Pons (tissue), 1 donor: ENCODE data around the gene NFYC.

ENCODE experiments used
- DNase-seq: peaks from one replicate; pipeline ENCODE4 v3.0.0-alpha.2; 2016; ENCODE audit warnings: low spot score

The NFYC gene

DNA sequence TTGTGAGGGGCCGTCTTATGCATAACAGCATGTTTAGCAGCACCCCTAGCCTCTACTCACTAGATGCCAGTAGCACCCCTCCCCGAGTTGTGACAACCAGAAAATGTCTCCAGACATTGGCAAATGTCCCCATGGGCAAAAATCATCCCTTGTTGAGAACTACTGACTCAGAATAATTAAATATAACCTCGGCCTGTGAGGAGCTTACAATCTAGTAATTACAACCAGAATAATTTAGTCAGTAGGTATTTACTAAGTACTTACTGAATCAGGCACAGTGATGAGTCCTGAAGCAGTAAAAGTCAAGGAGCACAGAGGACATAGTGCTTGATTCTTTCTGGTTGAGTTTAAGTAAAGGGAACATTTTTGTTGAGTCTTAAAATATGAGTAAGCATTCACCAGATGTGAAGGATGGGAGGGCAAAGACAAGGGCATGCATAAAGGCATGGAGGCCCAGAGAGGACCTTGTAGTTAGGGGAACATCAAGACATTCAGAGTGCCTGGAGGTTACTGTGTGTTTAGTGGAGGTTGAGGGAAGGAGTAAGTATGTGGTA lies 48.0 kb downstream of the NFYC start:
- no peak for DNase-seq

DNA sequence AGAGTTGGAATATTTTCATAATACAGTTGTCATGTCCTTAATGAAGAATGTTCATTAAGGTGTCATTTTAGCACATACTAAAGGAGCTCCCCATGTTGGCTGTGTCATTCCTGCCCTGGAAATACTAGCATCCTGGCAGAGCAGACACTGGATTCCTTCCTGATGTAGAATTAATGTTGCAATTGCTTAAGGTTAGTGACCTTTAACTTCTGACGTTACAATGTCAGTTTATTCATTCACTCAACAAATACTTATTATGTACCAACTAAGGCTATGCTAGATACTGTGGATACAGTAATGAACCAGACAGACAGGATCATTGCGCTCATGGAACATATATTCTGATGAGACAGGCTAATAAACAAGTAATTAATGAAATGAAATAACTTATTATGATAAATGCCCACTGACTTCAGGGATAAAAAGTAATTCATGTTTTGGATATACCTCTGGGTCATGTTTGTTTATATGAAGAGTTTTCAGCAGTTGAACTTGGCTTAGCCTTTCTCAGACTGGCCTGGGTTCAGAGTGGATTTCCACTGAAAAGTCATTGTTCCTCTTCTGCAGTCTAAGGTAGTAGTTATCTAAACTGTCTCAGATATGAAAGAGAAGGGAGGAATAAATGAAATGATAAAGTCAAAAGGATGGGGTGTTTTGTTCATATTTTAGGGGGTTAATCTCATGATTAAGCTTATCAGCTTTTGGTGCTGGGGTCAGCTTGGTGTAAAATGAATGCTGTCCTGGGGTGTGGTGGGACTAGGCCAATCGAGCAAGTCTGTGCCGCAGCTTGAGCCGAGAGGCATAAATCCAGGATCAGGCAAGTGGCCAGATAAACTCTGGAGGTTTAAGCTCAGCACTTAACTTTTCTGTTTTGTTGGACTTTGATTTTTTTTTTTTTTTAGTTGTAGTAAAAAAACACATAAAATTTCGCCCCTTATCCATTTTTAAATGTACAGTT lies 48.8 kb downstream of the NFYC start:
- DNase-seq: no peak

DNA sequence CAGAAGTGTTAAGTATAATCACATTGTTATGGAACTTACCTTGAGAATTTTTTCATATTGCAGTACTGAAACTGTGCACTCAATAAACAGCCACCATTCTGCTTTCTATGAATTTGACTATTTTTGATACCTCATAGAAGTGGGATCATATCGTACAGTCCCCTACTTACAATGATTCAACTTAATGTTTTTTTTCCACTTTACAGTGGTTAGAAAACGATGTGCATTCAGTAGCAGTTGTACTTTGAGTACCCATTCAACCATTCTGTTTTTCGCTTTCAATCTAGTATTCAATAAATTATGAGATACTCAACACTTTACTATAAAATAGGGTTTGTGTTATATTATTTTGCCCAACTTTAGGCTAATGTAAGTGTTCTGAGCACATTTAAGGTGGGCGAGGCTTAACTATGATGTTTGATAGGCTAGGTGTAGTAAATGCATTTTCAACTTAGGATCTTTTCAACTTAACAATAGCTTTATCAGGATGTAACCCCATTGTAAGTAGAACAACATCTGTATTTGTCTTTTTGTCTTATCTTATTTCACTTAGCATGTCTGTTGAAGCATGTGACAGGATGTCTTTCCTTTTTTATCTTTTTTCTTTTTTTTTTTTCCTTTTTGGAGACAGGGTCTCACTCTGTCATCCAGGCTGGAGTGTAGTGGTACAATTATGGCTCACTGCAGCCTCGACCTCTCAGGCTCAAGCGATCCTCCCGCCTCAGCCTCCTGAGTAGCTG lies 49.7 kb downstream of the NFYC start:
- DNase-seq: no peak

DNA sequence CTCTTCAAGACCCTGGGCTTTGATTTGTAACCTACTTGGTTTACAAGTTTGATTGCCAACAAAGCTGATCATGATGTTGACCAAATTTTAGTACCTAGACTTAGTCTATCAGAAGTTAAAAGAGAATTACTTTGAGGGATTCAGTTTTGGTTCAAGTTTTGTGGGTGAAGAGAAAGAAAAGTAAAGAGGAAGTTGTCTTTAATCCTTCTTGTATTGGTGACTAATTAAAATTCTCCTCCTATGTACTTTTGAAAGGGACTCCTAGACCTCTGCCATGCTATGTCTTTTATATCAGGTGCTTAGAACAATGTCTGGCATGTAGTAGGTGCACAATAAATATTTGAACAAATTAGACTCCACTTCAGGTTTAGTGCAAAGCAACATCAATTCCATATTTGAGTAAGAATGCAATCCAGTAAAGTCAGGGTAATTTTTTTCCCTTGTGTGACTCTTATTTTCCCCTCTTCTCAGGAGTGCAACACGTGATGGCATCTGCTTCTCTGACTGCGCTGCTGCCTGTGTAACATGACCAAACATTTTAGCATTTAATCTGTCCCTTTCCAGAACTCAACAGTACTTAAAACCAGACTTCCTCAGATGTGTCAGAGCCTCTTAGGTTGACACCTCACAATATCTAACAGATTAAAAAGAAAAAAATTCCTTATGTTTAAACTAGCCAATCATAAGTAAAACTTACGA lies 51.0 kb downstream of the NFYC start:
- no peak for DNase-seq

DNA sequence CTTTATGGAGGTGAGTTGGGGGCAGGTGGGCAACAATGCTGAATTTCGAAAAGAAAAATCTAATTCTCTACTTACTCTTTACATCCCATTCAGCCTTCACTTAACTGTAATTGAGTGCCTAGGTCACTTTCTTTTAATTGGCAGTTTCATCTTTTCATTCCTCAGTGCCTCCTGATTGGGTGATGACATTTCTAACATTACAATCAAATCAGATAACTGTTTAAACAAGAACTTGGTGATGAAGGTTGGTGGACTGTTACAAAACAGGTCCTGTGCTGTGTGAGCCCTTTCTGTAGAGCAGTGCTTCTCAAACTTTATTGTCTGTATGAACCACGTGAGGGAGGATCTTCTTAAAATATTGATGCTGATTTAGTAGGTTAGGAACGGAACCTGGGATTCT lies 51.9 kb downstream of the NFYC start:
- no peak for DNase-seq

DNA sequence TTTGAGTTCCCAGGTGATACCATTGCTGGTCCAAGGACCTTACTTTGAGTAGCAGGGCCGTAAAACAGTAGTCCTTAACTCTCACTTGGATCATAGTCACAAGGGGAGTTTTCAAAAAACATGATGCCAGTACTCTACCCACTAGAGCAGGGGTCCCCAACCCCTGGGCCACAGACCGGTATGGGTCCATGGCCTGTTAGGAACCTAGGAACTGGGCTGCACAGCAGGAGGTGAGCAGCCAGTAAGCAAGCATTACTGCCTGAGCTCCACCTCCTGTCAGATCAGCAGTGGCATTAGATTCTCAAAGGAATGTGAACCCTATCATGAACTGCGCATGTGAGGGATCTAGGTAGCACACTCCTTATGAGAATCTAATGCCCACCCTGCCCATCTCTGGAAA lies 52.4 kb downstream of the NFYC start:
- DNase-seq: no peak

DNA sequence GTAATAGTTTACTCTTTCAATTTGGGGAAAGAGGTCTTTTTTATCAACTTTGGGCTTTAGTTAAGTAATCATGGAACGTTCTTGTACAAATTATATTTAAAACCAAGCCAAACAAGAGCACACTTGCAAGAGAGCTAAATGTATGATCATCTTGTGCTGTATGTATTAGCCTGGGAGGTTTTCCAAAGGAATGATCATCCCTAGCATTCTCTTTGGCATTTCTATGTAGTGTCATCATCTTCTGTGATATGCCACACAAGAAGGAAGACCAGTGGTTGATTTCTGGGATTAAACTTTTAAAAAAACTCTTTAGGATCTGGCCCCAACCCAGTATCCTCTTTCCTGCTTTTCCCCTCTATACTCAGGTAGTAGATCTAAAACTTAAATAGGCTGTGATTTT lies 53.7 kb downstream of the NFYC start:
- DNase-seq: no peak

DNA sequence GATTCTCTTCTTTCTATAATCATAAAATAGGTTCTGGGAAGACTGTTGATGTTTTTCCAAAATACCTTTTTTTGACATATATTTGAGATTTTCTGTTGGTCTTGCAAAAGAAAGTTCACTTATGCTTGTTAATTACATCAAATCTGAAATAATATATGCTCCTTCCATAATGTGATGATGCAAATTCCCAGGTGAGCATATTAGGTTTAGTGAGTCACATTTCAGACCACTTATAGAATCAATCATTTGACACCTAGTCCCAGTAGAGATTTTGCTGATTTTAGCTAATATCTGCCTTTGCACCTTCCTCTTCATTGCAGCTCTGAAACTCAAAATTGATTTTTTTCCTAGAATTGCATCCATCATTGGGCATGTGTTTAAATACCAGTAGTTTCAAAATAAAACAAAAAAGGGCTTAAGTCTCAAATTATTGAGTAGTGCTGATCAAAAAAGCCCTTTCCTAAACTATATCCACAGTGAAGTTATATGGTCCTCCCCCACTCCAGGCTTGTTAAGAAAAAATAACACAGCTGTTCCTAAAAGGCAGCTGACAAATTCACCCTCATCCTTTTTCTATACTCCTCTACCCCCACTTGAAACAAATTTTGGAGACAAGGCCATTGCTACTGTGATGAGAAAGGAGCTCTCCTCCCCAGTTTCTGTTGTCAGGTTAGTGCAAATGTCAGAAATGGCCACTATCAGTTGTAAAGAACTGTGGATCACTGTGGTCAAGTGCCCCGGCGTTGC lies 55.0 kb downstream of the NFYC start:
- no peak for DNase-seq

DNA sequence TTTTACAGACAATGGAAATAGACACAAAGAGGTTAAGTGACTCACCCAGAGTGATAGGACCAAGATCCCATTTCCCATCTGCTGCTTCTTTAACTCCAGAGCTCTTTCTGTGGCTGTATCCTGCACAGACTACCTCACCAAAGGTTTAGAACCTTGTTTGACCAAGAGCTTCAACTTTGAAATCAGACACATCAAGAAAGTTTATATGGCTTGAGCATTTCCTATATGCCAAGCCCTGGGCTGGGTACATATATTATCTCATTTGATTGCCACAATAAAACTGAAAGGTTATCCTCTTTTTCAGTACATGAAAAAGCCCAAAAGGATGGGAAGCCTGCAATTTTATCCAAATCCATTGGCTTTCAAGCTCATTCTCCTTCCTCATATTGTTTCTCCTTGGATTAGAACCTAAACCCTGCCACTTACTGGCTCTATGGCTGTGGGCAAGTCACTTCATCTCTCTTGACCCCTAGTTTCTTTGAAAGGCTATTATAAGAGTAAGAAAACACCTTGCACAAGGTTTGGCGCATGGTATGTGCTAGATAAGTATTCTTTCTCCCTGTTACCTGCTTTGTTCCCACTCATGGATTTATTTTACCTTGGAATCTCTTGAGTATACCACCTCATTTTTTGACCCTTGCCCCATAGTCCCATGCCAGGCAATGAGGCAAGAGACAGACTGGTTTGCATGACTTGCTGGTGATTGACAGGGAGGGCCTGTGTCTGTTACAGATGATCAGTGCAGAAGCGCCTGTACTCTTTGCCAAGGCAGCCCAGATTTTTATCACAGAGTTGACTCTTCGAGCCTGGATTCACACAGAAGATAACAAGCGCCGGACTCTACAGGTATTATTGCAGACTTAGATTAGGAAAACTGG lies 57.6 kb downstream of the NFYC start:
- DNase-seq: no peak

DNA sequence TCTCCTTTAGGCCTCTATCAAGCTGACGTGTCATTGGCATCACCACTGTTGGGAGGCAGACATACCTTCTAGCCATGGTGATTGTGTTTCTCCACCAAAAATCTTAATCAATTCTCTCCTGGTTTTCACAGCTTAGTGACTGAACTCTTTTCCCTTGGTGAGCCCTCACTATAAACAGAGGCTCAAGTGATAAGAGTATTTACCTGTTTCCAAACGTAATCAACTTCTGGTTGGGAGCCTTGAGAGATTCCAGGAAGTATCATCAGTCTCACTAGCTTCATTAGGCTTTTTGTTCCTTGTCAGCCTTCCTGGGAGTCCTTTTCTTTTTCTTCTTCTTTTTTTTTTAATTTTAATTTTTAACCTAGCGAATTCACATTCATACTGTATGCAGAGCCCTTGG lies 58.3 kb downstream of the NFYC start:
- no peak for DNase-seq

DNA sequence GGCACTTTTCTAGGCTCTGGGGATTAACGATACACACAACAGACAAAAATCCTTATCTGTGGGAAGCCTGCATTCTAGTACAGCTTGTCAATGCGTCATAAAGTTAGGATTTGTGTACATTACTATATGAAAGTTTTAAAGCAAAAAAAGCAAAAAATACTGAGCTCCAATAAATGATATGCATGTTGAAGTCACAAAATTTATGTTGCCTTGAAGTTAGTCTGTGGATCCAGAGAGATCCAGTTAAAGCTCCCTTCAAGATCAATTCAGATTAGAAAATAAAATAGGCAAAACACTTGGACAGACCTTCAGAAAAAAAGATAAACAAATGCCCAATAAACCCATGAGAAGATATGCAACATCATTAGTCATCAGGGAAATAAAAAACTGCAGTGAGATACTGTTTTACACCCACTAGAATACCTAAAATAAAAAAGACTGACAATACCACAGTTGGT lies 59.0 kb downstream of the NFYC start:
- no peak for DNase-seq

DNA sequence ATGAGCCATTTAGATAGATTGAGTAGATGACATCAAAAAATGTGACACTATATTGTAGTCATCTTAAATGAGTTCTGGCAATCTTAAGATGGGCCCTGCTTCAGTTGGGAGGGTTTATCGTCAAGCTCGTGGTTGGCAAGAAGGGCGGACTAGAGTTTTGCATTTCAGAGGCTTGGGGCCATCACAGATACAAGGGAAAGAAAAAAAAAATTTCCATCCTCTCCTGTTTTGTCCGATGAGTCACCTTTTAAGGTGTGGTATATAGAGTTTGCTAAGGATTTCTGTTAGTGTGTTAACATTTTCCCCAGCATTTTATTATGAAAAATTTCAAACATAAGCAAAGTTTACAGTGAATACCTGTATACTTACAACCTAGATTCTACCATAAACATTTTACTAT lies 60.3 kb downstream of the NFYC start:
- no peak for DNase-seq

DNA sequence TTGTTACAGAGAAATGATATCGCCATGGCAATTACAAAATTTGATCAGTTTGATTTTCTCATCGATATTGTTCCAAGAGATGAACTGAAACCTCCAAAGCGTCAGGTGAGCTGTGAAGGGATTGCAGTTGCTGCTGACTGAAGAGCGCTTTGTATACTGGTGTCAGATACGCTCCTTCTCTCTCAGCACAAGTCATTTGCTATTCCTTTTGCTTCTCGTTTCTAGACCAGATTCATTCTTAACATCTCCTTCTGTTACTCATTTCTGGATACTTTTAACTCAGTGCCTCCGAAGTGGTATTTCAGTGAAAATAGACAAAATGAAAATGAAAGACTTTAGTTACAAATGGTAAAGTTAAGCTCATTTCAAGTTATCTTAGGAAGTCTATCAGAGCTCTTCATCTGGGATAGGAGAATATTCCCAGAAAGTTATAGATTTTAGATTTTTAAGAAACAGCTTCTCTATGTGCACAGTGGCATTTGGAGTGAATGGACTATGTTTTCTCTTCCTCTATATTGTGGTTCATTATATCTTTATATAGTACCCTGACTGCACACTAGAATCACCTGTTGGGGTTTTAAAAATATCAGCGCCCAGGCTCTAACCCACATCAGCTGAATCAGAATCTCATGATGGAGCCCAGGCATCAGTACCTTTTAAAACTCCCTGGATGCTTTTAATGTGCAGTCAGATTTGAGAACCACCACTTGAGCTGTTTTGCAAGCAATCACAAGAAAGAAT lies 61.8 kb downstream of the NFYC start:
- DNase-seq: no peak

DNA sequence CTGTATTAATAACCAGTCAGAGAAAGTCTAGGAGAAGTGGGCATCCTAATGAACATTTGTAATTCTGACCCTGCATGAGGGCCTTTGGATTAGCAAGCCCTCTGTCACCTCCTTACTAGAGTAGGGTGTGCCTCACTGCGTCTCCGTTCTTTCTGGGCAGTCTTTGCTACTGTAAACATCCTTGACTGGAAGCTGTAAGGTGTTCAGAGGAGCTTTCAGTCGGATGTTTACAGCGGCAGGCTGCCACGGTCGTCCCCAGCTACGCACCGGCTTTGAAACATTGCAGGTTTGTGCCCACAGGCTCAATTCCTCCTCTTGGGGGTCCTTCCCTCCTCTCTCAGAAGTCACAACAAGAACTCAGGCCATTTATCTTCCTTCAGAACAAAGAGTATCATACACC lies 62.7 kb downstream of the NFYC start:
- DNase-seq: no peak

DNA sequence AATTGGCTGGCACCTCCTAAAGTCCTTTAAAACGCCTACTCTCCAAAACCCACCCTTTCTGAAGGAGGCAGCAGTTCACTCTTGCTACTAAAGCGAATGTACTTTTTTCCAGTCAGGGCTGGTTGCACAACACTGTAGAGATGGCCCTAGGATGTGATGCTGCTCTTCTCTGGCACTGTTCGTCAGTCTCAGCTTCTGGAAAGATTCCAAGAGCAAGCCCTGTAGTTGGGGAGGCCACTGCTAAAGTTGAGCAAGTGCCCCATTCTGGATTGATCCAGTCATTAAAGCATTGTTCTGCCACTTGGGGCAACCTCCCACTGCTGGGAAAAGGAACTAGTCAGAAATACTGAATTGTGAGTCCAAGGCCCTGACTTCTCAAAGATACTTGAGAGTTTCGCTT lies 63.6 kb downstream of the NFYC start:
- DNase-seq: no peak

DNA sequence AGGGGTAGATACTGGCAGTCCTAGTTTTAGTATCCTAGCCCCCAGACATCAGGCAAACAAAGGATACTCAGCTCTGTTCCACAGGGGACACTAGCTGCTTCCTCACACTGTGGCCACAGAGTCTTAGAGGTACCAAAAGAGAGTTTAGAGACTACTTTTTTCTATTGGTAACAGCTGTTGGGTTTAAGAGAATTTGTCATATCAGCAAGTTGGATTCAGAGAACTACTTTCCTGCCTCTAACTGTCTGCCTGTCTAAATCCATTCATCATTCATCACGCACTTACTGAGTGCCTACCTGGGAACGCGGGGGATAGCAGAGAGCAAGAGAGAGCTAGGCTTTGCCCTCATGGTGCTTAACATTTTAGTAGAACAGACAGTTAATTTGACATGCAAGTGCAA lies 65.0 kb downstream of the NFYC start:
- no peak for DNase-seq

DNA sequence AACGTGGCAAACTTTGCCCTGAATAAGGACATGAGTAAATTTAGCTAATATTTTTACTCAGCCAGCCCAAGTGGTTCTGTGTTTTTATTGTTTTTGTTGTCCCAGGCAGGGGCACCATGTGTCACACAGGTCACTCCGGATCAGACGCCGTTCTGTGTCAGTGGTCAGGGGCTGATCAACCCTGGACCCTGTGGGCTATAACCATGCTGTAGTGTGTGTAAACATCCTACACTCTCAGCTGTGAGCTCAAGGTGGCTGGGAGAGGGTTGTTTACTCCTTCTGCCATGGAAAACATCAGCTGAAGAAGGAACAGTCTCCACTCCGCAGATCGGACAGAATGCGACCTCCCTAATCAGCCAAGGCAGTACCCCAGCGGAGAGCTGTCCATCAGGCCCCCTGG lies 65.6 kb downstream of the NFYC start:
- DNase-seq: no peak

DNA sequence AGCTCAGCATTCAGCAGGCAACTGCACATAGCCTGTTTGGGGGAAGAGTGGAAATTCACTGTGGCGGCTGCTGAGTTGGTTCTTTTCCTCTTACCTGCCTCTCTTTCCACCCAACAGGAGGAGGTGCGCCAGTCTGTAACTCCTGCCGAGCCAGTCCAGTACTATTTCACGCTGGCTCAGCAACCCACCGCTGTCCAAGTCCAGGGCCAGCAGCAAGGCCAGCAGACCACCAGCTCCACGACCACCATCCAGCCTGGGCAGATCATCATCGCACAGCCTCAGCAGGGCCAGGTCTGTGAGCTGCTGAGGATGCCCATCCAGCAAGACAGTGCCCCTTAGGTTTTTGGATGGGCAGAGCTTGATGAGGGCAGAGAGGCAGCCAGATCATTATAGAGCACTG lies 66.5 kb downstream of the NFYC start:
- no peak for DNase-seq

DNA sequence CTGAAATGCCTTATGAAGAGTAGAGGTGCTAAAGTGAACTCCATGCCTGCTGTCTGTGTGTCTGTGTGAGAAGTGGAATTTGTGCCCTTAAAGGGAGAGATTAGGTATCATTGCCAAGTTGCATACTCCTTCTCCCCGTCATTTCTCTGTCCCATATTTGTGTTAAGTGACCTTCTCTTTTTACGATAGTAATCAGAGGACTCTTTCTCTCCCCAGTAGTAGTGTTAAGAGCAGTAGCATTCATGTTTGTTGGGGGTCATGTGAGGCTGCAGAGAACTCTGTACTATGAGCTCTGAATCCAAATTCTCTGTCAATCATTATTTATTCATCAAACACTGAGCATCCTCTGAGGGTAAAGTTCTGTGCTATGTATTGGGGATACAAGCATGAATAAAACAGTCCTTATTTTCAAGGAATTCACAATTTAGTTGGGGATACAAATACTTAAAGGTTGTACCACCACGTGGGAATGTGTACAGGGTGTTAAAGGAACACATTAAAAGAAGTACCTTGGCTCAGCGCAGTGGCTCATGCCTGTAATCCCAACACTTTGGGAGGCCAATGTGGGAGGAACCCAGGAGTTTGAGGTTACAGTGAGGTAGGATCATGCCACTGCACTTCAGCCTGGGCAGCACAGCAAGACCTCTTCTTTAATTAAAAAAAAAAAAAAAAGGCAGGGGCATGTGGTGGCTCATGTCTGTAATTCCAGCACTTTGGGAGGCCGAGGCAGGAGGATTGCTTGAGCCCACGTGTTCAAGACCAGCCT lies 67.3 kb downstream of the NFYC start:
- DNase-seq: no peak
